ENCODE data around the gene PIK3C3.

Gene PIK3C3

DNA sequence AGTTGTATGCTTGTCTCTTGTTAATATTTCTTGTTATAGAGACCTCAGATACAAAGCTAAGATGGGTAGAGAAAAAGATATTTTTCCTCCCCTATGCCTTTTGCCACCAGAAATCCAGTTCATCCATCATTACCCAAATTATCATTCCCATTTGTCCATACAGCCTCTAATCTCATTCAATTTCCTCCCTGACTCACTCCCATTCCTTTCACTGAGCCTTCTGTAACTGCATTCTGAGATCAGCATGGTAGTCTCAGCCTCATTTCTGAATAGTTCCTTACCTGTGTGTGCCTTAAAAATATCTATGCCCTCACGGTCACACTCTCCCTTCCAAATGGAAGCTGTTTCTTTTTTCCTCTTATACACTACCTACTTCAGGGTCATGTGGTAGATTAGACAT lies 15.7 kb upstream of the PIK3C3 start:
- TF ChIP-seq, protein P1, sequence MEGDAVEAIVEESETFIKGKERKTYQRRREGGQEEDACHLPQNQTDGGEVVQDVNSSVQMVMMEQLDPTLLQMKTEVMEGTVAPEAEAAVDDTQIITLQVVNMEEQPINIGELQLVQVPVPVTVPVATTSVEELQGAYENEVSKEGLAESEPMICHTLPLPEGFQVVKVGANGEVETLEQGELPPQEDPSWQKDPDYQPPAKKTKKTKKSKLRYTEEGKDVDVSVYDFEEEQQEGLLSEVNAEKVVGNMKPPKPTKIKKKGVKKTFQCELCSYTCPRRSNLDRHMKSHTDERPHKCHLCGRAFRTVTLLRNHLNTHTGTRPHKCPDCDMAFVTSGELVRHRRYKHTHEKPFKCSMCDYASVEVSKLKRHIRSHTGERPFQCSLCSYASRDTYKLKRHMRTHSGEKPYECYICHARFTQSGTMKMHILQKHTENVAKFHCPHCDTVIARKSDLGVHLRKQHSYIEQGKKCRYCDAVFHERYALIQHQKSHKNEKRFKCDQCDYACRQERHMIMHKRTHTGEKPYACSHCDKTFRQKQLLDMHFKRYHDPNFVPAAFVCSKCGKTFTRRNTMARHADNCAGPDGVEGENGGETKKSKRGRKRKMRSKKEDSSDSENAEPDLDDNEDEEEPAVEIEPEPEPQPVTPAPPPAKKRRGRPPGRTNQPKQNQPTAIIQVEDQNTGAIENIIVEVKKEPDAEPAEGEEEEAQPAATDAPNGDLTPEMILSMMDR (conservative IDR thresholded peaks at IDR 0.05; ENCODE audit: low read length): no peak
- no peak overlapping the region for H3K4me3 ChIP-seq (ENCODE audit: low read length)
- DNase-seq (ENCODE audit: low read depth): no peak

- TF ChIP-seq, protein P1 (conservative IDR thresholded peaks at IDR 0.05; ENCODE audit: low read length): no peak
- peak; percentile 94 for DNase-seq (ENCODE audit: low read depth)
- H3K4me3 ChIP-seq (ENCODE audit: low read length): no peak overlapping the region
Measured at GRCh38 chr18:41940506-41941215, 14.4 kb upstream of the PIK3C3 start.

DNA sequence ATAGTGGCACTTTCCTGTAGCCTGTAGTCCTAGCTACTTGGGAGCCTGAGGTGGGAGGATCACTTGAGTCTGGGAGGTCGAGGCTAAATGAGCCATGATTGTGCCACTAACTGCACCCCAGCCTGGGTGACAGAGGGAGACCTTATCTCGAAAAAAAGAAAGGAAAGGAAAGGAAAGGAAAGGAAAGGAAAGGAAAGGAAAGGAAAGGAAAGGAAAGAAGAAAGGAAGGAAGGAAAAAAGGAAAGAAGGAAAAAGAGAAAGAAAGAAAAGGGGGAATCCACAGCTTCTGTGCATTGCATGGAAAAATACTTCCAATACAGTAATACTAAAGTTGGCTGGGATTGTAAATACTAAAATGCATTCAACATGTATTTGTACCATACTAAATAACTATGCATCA lies 12.8 kb upstream of the PIK3C3 start:
- TF ChIP-seq, protein P1 (conservative IDR thresholded peaks at IDR 0.05; ENCODE audit: low read length): no peak
- no peak for DNase-seq (ENCODE audit: low read depth)
- H3K4me3 ChIP-seq (ENCODE audit: low read length): no peak overlapping the region

GRCh38 chr18:41948544-41949110 lies 6.4 kb upstream of the PIK3C3 start:
- DNase-seq (ENCODE audit: low read depth): no peak
- H3K4me3 ChIP-seq (ENCODE audit: low read length): no peak overlapping the region
- TF ChIP-seq, protein P1 (conservative IDR thresholded peaks at IDR 0.05; ENCODE audit: low read length): no peak

DNA sequence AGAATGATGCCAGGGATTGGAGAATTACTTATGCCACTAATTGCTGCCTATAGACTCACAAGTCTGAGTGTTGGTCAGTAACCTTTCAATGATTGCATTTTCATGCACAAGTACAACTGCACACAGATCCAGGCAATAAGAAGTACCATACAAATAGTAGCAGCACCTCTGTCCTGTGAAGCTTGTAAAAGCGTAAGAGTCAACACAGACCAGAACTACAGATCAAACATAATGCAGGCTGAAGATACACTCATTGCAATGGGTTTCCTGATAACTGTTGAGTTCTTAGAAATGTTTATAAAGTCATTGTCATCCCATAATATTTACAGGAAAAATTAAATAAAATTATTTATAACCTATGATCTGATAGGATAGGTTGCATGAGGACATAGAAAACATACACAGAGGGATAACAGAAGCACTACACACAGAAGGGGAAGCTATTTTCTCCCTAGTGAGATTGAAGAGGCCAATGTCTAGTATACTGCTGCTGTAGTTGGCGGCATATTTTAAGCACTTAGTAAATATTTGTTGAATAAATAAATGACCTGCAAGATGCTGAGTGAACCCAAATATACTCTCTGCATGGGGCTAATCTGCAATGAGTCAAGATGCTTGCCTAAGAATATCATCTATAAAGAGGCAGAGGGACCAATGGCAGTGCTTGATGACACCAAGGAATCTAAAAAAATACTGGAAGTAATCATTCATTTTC lies 5.7 kb upstream of the PIK3C3 start:
- no peak for DNase-seq (ENCODE audit: low read depth)
- no peak overlapping the region for H3K4me3 ChIP-seq (ENCODE audit: low read length)
- TF ChIP-seq, protein P1 (conservative IDR thresholded peaks at IDR 0.05; ENCODE audit: low read length): no peak

DNA sequence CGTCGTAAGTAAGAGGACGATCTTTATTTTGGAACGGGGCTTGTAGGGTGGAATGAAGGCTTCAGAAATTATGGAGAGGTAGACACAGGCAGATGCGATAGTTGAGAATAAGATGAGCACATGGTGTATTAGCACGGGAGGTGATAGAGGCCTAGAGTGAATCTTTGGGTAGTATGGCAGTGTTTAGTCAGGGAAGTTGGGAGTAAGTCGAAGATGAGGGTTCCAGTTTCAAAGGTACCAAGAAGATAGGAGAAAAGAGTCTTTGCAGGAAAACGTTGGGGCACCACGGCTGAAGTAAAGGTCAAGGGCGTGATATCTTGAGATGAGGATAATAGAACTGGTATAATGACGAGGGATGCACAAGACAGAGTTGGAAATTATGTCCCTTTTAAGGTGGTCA lies 654 bp downstream of the PIK3C3 start:
- TF ChIP-seq, protein P1 (conservative IDR thresholded peaks at IDR 0.05; ENCODE audit: low read length): no peak
- H3K4me3 ChIP-seq (ENCODE audit: low read length): peak overlapping the region; percentile 84

More for the DNA sequence above, 654 bp downstream of the PIK3C3 start:
- no peak for DNase-seq (ENCODE audit: low read depth)
